Activated naive CD8-positive, alpha-beta T cell treated with anti-CD3 and anti-CD28 coated beads, Interleukin-2, amount 50 U/mL, for 24 hours (primary cell): ENCODE data around the gene C16orf74.

Source experiments
- ATAC-seq: fragments of 150-1000 bp; cut with Tn5 transposase; one replicate; pipeline ENCODE4 v1.10.0; 2021
- DNase-seq: peaks from one replicate; pipeline ENCODE4 v3.0.0; 2021
- H3K27ac Mint-ChIP-seq: one replicate; pipeline ENCODE4 v1.8.0; 2021; ENCODE audit warnings: mild to moderate bottlenecking, mixed read lengths
- H3K27me3 Mint-ChIP-seq: one replicate; pipeline ENCODE4 v1.8.0; 2021; ENCODE audit warnings: mixed read lengths
- H3K36me3 Mint-ChIP-seq: one replicate; pipeline ENCODE4 v1.8.0; 2021; ENCODE audit warnings: low read depth, mixed read lengths
- H3K4me1 Mint-ChIP-seq: one replicate; pipeline ENCODE4 v1.8.0; 2021; ENCODE audit warnings: mixed read lengths
- H3K4me3 Mint-ChIP-seq: one replicate; pipeline ENCODE4 v1.8.0; 2021; ENCODE audit warnings: mild to moderate bottlenecking, moderate library complexity, mixed read lengths
- H3K9me3 Mint-ChIP-seq: one replicate; pipeline ENCODE4 v1.8.0; 2021; ENCODE audit warnings: mixed read lengths

Gene C16orf74

GRCh38 chr16:85750827-85751697 is at the start of gene C16orf74:
TSS of gene C16orf74 (minus strand) at chr16:85751096. CDS start at chr16:85735217, 15,879 bp downstream.
- Mint-ChIP-seq H3K9me3 (no peaks in the 10 kb centered on the region), H3K36me3 (no peaks in the 10 kb centered on the region), H3K4me3 (peak within 1 kb of the TSS; percentile 81), H3K27me3 (peaks cover 23% of the 10 kb centered on the region), H3K4me1 (peaks cover 33% of the 10 kb centered on the region), H3K27ac (peak within 1 kb of the TSS; percentile 46)
- DNase-seq (no peak), ATAC-seq (peak; percentile 66)

- Mint-ChIP-seq H3K4me3 (peak overlapping the region; percentile 84), H3K27me3 (no peaks in the 10 kb centered on the region), H3K36me3 (peaks cover 53% of the 10 kb centered on the region), H3K27ac (peak overlapping the region; percentile 86), H3K4me1 (peaks cover 54% of the 10 kb centered on the region), H3K9me3 (no peaks in the 10 kb centered on the region)
- ATAC-seq (peak; percentile 6), DNase-seq (no peak)
Measured at GRCh38 chr16:85800321-85800669, 49.4 kb upstream of the C16orf74 start.

GRCh38 chr16:85799497-85800320 is 48.8 kb upstream of the C16orf74 start, which contains the start of the genes COX4I1 and EMC8:
TSS of gene COX4I1 (plus strand) at chr16:85799695. CDS start at chr16:85801206, 1,511 bp downstream.
TSS of gene EMC8 (minus strand) at chr16:85799544. CDS start at chr16:85799295, 249 bp downstream.
- H3K9me3 Mint-ChIP-seq: no peaks in the 10 kb centered on the region
- H3K4me1 Mint-ChIP-seq: peaks cover 55% of the 10 kb centered on the region
- H3K27me3 Mint-ChIP-seq: no peaks in the 10 kb centered on the region
- DNase-seq (peak; percentile 96), ATAC-seq (peak; percentile 92)
- peaks cover 50% of the 10 kb centered on the region for H3K36me3 Mint-ChIP-seq
- peak within 1 kb of the TSS; percentile 88 for H3K4me3 Mint-ChIP-seq
- peak within 1 kb of the TSS; percentile 86 for H3K27ac Mint-ChIP-seq

GRCh38 chr16:85798901-85799496 is 48.1 kb upstream of the C16orf74 start:
- Mint-ChIP-seq H3K27ac (peak overlapping the region; percentile 82), H3K4me3 (peak overlapping the region; percentile 88), H3K36me3 (peaks cover 47% of the 10 kb centered on the region), H3K4me1 (peaks cover 57% of the 10 kb centered on the region), H3K27me3 (no peaks in the 10 kb centered on the region), H3K9me3 (no peaks in the 10 kb centered on the region)
- DNase-seq (peak; percentile 44), ATAC-seq (peak; percentile 34)

GRCh38 chr16:85798283-85798776 is 47.4 kb upstream of the C16orf74 start:
- DNase-seq: no peak
- H3K4me1 Mint-ChIP-seq: peaks cover 56% of the 10 kb centered on the region

GRCh38 chr16:85796599-85796998 is 45.7 kb upstream of the C16orf74 start:
- peaks cover 47% of the 10 kb centered on the region for H3K36me3 Mint-ChIP-seq
- H3K27me3 Mint-ChIP-seq: no peaks in the 10 kb centered on the region
- no peak for ATAC-seq
- no peak for DNase-seq
- H3K4me1 Mint-ChIP-seq: peaks cover 55% of the 10 kb centered on the region
- no peaks in the 10 kb centered on the region for H3K9me3 Mint-ChIP-seq
- H3K27ac Mint-ChIP-seq: no peak overlapping the region
- no peak overlapping the region for H3K4me3 Mint-ChIP-seq

More at GRCh38 chr16:85798283-85798776, 47.4 kb upstream of the C16orf74 start:
- H3K36me3 Mint-ChIP-seq: peaks cover 46% of the 10 kb centered on the region
- H3K27me3 Mint-ChIP-seq: no peaks in the 10 kb centered on the region
- peak overlapping the region; percentile 68 for H3K27ac Mint-ChIP-seq
- H3K9me3 Mint-ChIP-seq: no peaks in the 10 kb centered on the region
- peak overlapping the region; percentile 88 for H3K4me3 Mint-ChIP-seq
- no peak for ATAC-seq

- Mint-ChIP-seq H3K36me3 (peaks cover 47% of the 10 kb centered on the region), H3K9me3 (no peaks in the 10 kb centered on the region), H3K4me1 (peaks cover 53% of the 10 kb centered on the region), H3K27ac (no peak overlapping the region), H3K4me3 (no peak overlapping the region), H3K27me3 (no peaks in the 10 kb centered on the region)
- ATAC-seq: no peak
- no peak for DNase-seq
Measured at GRCh38 chr16:85796152-85796551, 45.3 kb upstream of the C16orf74 start.

GRCh38 chr16:85794696-85795095 is 43.8 kb upstream of the C16orf74 start:
- peaks cover 51% of the 10 kb centered on the region for H3K4me1 Mint-ChIP-seq
- no peak for DNase-seq
- no peak overlapping the region for H3K4me3 Mint-ChIP-seq
- no peaks in the 10 kb centered on the region for H3K27me3 Mint-ChIP-seq
- H3K9me3 Mint-ChIP-seq: no peaks in the 10 kb centered on the region
- ATAC-seq: no peak
- H3K27ac Mint-ChIP-seq: no peak overlapping the region
- H3K36me3 Mint-ChIP-seq: peaks cover 46% of the 10 kb centered on the region

- ATAC-seq (no peak), DNase-seq (no peak)
- Mint-ChIP-seq H3K4me3 (no peak overlapping the region), H3K9me3 (no peaks in the 10 kb centered on the region), H3K4me1 (peaks cover 55% of the 10 kb centered on the region), H3K27ac (no peak overlapping the region), H3K36me3 (peaks cover 51% of the 10 kb centered on the region), H3K27me3 (no peaks in the 10 kb centered on the region)
Measured at GRCh38 chr16:85793662-85794298, 42.9 kb upstream of the C16orf74 start.

- H3K36me3 Mint-ChIP-seq: peaks cover 48% of the 10 kb centered on the region
- H3K4me1 Mint-ChIP-seq: peaks cover 30% of the 10 kb centered on the region
- H3K27ac Mint-ChIP-seq: no peak overlapping the region
- ATAC-seq (no peak), DNase-seq (no peak)
- no peaks in the 10 kb centered on the region for H3K27me3 Mint-ChIP-seq
- H3K9me3 Mint-ChIP-seq: no peaks in the 10 kb centered on the region
- H3K4me3 Mint-ChIP-seq: no peak overlapping the region
Measured at GRCh38 chr16:85789773-85790172, 38.9 kb upstream of the C16orf74 start.

GRCh38 chr16:85788819-85789218 is 37.9 kb upstream of the C16orf74 start:
- H3K9me3 Mint-ChIP-seq: no peaks in the 10 kb centered on the region
- no peak overlapping the region for H3K27ac Mint-ChIP-seq
- H3K4me3 Mint-ChIP-seq: no peak overlapping the region
- no peak for DNase-seq
- peaks cover 28% of the 10 kb centered on the region for H3K4me1 Mint-ChIP-seq
- ATAC-seq: no peak
- no peaks in the 10 kb centered on the region for H3K27me3 Mint-ChIP-seq
- peaks cover 46% of the 10 kb centered on the region for H3K36me3 Mint-ChIP-seq

- ATAC-seq: no peak
- H3K27me3 Mint-ChIP-seq: no peaks in the 10 kb centered on the region
- H3K9me3 Mint-ChIP-seq: no peaks in the 10 kb centered on the region
- H3K4me1 Mint-ChIP-seq: peaks cover 14% of the 10 kb centered on the region
- no peak for DNase-seq
- H3K36me3 Mint-ChIP-seq: peaks cover 30% of the 10 kb centered on the region
- H3K27ac Mint-ChIP-seq: no peak overlapping the region
- H3K4me3 Mint-ChIP-seq: no peak overlapping the region
Measured at GRCh38 chr16:85785927-85786326, 35.0 kb upstream of the C16orf74 start.

- peaks cover 37% of the 10 kb centered on the region for H3K36me3 Mint-ChIP-seq
- H3K9me3 Mint-ChIP-seq: no peaks in the 10 kb centered on the region
- no peak for DNase-seq
- peaks cover 5% of the 10 kb centered on the region for H3K4me1 Mint-ChIP-seq
- no peaks in the 10 kb centered on the region for H3K27me3 Mint-ChIP-seq
- no peak overlapping the region for H3K27ac Mint-ChIP-seq
- ATAC-seq: no peak
- no peak overlapping the region for H3K4me3 Mint-ChIP-seq
Measured at GRCh38 chr16:85784813-85785212, 33.9 kb upstream of the C16orf74 start.

- peaks cover 8% of the 10 kb centered on the region for H3K4me1 Mint-ChIP-seq
- ATAC-seq (no peak), DNase-seq (no peak)
- H3K9me3 Mint-ChIP-seq: no peaks in the 10 kb centered on the region
- H3K27me3 Mint-ChIP-seq: no peaks in the 10 kb centered on the region
- H3K4me3 Mint-ChIP-seq: no peak overlapping the region
- peaks cover 42% of the 10 kb centered on the region for H3K36me3 Mint-ChIP-seq
- H3K27ac Mint-ChIP-seq: no peak overlapping the region
Measured at GRCh38 chr16:85783441-85783840, 32.5 kb upstream of the C16orf74 start.
